ENCODE results near the gene FSTL3. TPM values are rescaled to one million over a fixed set of nuclear protein-coding genes. Genes with fewer than 3 reads are reported as not detected.

Gene FSTL3
- total RNA-seq, 1 experiment from 2014 or later, result 6.0 TPM

DNA sequence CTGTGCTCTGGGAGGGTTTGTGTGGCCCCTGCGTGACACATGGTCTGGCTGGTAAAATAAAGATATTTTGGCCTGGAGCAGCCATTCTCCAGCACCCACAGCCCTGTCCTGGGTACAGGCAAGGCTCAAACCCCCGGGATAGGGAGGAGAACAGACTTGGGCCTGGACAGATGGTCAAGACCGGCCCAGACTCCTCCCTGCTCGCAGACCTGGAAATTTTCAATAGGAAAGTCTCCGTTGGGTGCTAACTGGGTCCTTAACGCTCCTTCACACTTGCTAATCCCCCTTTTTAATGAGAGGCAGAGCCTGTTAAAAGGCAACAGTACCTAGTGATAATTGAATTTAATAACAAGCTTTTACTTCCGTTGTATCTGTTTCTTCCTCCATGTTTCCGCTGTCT lies 35.1 kb downstream of the FSTL3 start:
- Histone ChIP-seq H3K4me1 (ENCODE audit: insufficient read depth, low read length, poor library complexity, severe bottlenecking) (peaks cover 13% of the 10 kb centered on the region), H3K9me3 (ENCODE audit: low read depth, low read length, poor library complexity, severe bottlenecking) (peaks cover 5% of the 10 kb centered on the region), H3K36me3 (ENCODE audit: insufficient read depth, low read length, poor library complexity, severe bottlenecking) (no peaks in the 10 kb centered on the region), H3K27ac (ENCODE audit: low read depth, low read length, poor library complexity, severe bottlenecking) (peak overlapping the region; percentile 40), H3K27me3 (replicated peaks; ENCODE audit: insufficient read depth, low read depth, low read length, poor library complexity) (no peaks in the 10 kb centered on the region), H3K4me3 (ENCODE audit: low read depth, low read length, poor library complexity, severe bottlenecking) (no peak overlapping the region)
- intact Hi-C loops (cut with micrococcal nuclease; ENCODE audit: unreplicated experiment), result no loop called here
- CTCF ChIA-PET, result interaction anchor here (0.5 kb wide), 1 partner anchor 19 kb away, joined by 7 read pairs; no protein-coding TSS in a partner anchor
- POLR2A ChIA-PET (ENCODE audit: low non-redundant PET), result no interaction called here
- no TSS peak for BruUV-seq (replicated peaks)
- TF ChIP-seq, protein P1, sequence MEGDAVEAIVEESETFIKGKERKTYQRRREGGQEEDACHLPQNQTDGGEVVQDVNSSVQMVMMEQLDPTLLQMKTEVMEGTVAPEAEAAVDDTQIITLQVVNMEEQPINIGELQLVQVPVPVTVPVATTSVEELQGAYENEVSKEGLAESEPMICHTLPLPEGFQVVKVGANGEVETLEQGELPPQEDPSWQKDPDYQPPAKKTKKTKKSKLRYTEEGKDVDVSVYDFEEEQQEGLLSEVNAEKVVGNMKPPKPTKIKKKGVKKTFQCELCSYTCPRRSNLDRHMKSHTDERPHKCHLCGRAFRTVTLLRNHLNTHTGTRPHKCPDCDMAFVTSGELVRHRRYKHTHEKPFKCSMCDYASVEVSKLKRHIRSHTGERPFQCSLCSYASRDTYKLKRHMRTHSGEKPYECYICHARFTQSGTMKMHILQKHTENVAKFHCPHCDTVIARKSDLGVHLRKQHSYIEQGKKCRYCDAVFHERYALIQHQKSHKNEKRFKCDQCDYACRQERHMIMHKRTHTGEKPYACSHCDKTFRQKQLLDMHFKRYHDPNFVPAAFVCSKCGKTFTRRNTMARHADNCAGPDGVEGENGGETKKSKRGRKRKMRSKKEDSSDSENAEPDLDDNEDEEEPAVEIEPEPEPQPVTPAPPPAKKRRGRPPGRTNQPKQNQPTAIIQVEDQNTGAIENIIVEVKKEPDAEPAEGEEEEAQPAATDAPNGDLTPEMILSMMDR (conservative IDR thresholded peaks at IDR 0.05; ENCODE audit: low read depth, low read length), result no peak
- TF ChIP-seq EZH2 (IDR thresholded peaks at IDR 0.05; ENCODE audit: borderline replicate concordance, low read depth, low read length, poor library complexity, severe bottlenecking), result no peak
- DNase-seq (ENCODE audit: low spot score), result no peak

DNA sequence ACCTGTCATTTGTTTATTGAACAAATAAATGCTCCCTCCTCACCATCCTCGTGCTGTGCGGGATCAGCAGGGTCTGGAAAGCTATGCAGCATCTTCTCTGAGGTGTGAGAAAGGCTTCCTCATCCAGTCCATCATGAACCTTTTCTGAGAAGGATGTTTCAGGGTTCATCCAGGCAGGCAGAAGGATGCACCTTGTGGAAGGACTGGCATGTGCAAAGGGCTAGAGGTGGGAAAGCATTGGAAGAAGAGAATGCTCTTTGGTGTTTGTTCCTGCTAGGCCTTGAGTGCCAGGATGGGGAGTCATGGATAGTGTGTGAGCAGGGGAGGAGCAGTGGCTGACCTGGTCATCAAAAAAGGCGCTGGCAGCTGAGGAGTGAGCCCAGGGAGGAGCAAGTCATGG lies 39.2 kb downstream of the FSTL3 start:
- no TSS peak for BruUV-seq (replicated peaks)
- no peak for DNase-seq (ENCODE audit: low spot score)
- intact Hi-C loops (cut with micrococcal nuclease; ENCODE audit: unreplicated experiment), result no loop called here

DNA sequence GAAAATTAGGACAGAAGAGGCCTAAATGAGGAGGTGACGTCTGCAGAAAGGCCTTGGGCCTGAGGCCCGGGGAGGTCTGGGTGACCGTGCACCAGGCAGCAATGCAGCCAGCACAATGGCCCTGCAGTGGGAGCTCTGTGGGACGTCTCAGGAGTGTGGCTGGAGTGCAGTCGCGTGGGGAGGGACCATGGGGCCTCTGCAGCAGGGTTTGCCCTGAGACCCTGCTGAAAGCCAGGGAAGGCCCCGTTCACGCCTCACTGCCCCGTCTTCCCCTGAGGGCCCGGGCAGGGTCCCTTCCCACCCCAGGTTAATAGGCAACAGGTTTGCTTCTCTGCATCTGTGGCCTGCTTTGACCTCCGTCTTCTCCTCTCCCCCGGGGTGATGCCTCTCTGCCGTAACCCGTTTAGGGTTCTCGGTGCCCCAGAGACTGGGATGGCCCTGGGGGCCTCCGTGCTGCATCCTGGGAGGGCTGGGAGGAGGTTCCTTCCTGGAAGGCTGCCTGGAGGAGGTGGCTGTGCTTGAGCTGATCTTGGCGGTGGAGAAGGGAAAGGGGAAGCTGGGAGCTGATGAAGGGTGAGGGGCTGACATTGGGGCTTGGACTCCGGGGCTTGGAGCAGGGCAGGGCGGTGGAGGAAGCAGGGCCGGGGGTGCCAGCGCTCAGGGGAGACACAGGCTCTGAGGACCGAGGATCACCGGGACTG lies 42.2 kb downstream of the FSTL3 start:
- H3K9me3 ChIP-seq (ENCODE audit: low read depth, low read length, poor library complexity, severe bottlenecking), result peaks cover 5% of the 10 kb centered on the region
- DNase-seq (ENCODE audit: low spot score), result no peak
- intact Hi-C loops (cut with micrococcal nuclease; ENCODE audit: unreplicated experiment), result no loop called here
- TF ChIP-seq, protein P1 (conservative IDR thresholded peaks at IDR 0.05; ENCODE audit: low read depth, low read length), result no peak
- TF ChIP-seq EZH2 (IDR thresholded peaks at IDR 0.05; ENCODE audit: borderline replicate concordance, low read depth, low read length, poor library complexity, severe bottlenecking), result no peak
- ChIA-PET POLR2A (ENCODE audit: low non-redundant PET) (interaction anchor here (0.6 kb wide), 1 partner anchor 22 kb away, joined by 24 read pairs; no protein-coding TSS in a partner anchor), CTCF (no interaction called here)
- no peak overlapping the region for H3K27ac ChIP-seq (ENCODE audit: low read depth, low read length, poor library complexity, severe bottlenecking)
- no TSS peak for BruUV-seq (replicated peaks)
- no peaks in the 10 kb centered on the region for H3K4me1 ChIP-seq (ENCODE audit: insufficient read depth, low read length, poor library complexity, severe bottlenecking)
- no peaks in the 10 kb centered on the region for H3K27me3 ChIP-seq (replicated peaks; ENCODE audit: insufficient read depth, low read depth, low read length, poor library complexity)
- no peaks in the 10 kb centered on the region for H3K36me3 ChIP-seq (ENCODE audit: insufficient read depth, low read length, poor library complexity, severe bottlenecking)
- H3K4me3 ChIP-seq (ENCODE audit: low read depth, low read length, poor library complexity, severe bottlenecking), result no peak overlapping the region

More for the DNA sequence above, 39.2 kb downstream of the FSTL3 start:
- H3K36me3 ChIP-seq (ENCODE audit: insufficient read depth, low read length, poor library complexity, severe bottlenecking), result no peaks in the 10 kb centered on the region
- H3K27me3 ChIP-seq (replicated peaks; ENCODE audit: insufficient read depth, low read depth, low read length, poor library complexity), result no peaks in the 10 kb centered on the region
- TF ChIP-seq, protein P1 (conservative IDR thresholded peaks at IDR 0.05; ENCODE audit: low read depth, low read length), result no peak
- no peak for TF ChIP-seq EZH2 (IDR thresholded peaks at IDR 0.05; ENCODE audit: borderline replicate concordance, low read depth, low read length, poor library complexity, severe bottlenecking)
- H3K4me3 ChIP-seq (ENCODE audit: low read depth, low read length, poor library complexity, severe bottlenecking), result no peak overlapping the region
- no peak overlapping the region for H3K27ac ChIP-seq (ENCODE audit: low read depth, low read length, poor library complexity, severe bottlenecking)
- peaks cover 3% of the 10 kb centered on the region for H3K4me1 ChIP-seq (ENCODE audit: insufficient read depth, low read length, poor library complexity, severe bottlenecking)
- peaks cover 5% of the 10 kb centered on the region for H3K9me3 ChIP-seq (ENCODE audit: low read depth, low read length, poor library complexity, severe bottlenecking)
- ChIA-PET POLR2A (ENCODE audit: low non-redundant PET) (no interaction called here), CTCF (no interaction called here)

Measured in A673 (cell line).